Dendritic cell treated with granulocyte-macrophage colony-stimulating factor and Interleukin-4, amounts not matched to agents 40 ng/mL and 50 ng/mL, for 4 days (primary cell): Measurements from ENCODE around the gene CLGN.
"Not testable (repeated sequence)": the region's sequence is repeated elsewhere in the genome, so short reads cannot be mapped to it uniquely, and the experiment has no call there.

Experiments used
- H3K27ac Mint-ChIP-seq: one replicate; pipeline ENCODE4 v1.8.0; 2022; ENCODE audit warnings: mild to moderate bottlenecking, mixed read lengths
- H3K27me3 Mint-ChIP-seq: one replicate; pipeline ENCODE4 v1.8.0; 2022; ENCODE audit warnings: mild to moderate bottlenecking, mixed read lengths
- H3K36me3 Mint-ChIP-seq: one replicate; pipeline ENCODE4 v1.8.0; 2022; ENCODE audit warnings: low read depth, mixed read lengths
- H3K4me1 Mint-ChIP-seq: one replicate; pipeline ENCODE4 v1.8.0; 2022; ENCODE audit warnings: low read depth, mixed read lengths
- H3K4me3 Mint-ChIP-seq: one replicate; pipeline ENCODE4 v1.8.0; 2022; ENCODE audit warnings: mild to moderate bottlenecking, moderate library complexity, mixed read lengths
- H3K9me3 Mint-ChIP-seq: one replicate; pipeline ENCODE4 v1.8.0; 2022; ENCODE audit warnings: mixed read lengths
- intact Hi-C: fragments of 100-400 bp; cut with micrococcal nuclease; formaldehyde crosslinking; loops from one replicate; pipeline ENCODE4 v1.15.0; 2022

Gene CLGN

GRCh38 chr4:140427106-140427918 is at the start of gene CLGN:
TSS of gene CLGN (minus strand) at chr4:140427648. CDS start at chr4:140413078, 14,570 bp downstream.
- no peak within 1 kb of the TSS for H3K27ac Mint-ChIP-seq
- H3K4me3 Mint-ChIP-seq, result peak within 1 kb of the TSS; percentile 89
- H3K36me3 Mint-ChIP-seq, result no peaks in the 10 kb centered on the region
- H3K9me3 Mint-ChIP-seq, result no peaks in the 10 kb centered on the region
- H3K4me1 Mint-ChIP-seq, result peaks cover 11% of the 10 kb centered on the region
- peaks cover 12% of the 10 kb centered on the region for H3K27me3 Mint-ChIP-seq
- intact Hi-C loops, result no loop called here

GRCh38 chr4:140472156-140472555 is 44.7 kb upstream of the CLGN start:
- intact Hi-C loops, result no loop called here
- H3K36me3 Mint-ChIP-seq, result no peaks in the 10 kb centered on the region

GRCh38 chr4:140469791-140470733 is 42.6 kb upstream of the CLGN start:
- H3K27ac Mint-ChIP-seq, result no peak overlapping the region
- H3K4me1 Mint-ChIP-seq, result peaks cover 5% of the 10 kb centered on the region
- H3K36me3 Mint-ChIP-seq, result no peaks in the 10 kb centered on the region
- peaks cover 8% of the 10 kb centered on the region for H3K27me3 Mint-ChIP-seq
- intact Hi-C loops, result no loop called here
- H3K9me3 Mint-ChIP-seq, result no peaks in the 10 kb centered on the region
- no peak overlapping the region for H3K4me3 Mint-ChIP-seq

More at GRCh38 chr4:140472156-140472555, 44.7 kb upstream of the CLGN start:
- Mint-ChIP-seq H3K4me1 (no peaks in the 10 kb centered on the region), H3K27me3 (peaks cover 8% of the 10 kb centered on the region), H3K27ac (no peak overlapping the region), H3K4me3 (no peak overlapping the region), H3K9me3 (no peaks in the 10 kb centered on the region)

GRCh38 chr4:140466146-140466545 is 38.7 kb upstream of the CLGN start:
- no peaks in the 10 kb centered on the region for H3K36me3 Mint-ChIP-seq
- H3K4me1 Mint-ChIP-seq, result peaks cover 5% of the 10 kb centered on the region
- H3K9me3 Mint-ChIP-seq, result no peaks in the 10 kb centered on the region
- no peak overlapping the region for H3K27ac Mint-ChIP-seq
- H3K27me3 Mint-ChIP-seq, result peaks cover 8% of the 10 kb centered on the region
- no peak overlapping the region for H3K4me3 Mint-ChIP-seq
- intact Hi-C loops, result no loop called here

GRCh38 chr4:140463614-140464013 is 36.2 kb upstream of the CLGN start:
- no peak overlapping the region for H3K4me3 Mint-ChIP-seq
- peaks cover 5% of the 10 kb centered on the region for H3K4me1 Mint-ChIP-seq
- intact Hi-C loops, result no loop called here
- no peak overlapping the region for H3K27ac Mint-ChIP-seq
- H3K9me3 Mint-ChIP-seq, result no peaks in the 10 kb centered on the region
- no peaks in the 10 kb centered on the region for H3K36me3 Mint-ChIP-seq
- no peaks in the 10 kb centered on the region for H3K27me3 Mint-ChIP-seq

GRCh38 chr4:140463182-140463581 is 35.7 kb upstream of the CLGN start:
- Mint-ChIP-seq H3K4me3 (no peak overlapping the region), H3K27me3 (no peaks in the 10 kb centered on the region), H3K9me3 (no peaks in the 10 kb centered on the region), H3K36me3 (no peaks in the 10 kb centered on the region), H3K4me1 (peaks cover 5% of the 10 kb centered on the region), H3K27ac (no peak overlapping the region)
- intact Hi-C loops, result no loop called here

- Mint-ChIP-seq H3K4me3 (no peak overlapping the region), H3K9me3 (no peaks in the 10 kb centered on the region), H3K36me3 (no peaks in the 10 kb centered on the region), H3K27me3 (peaks cover 1% of the 10 kb centered on the region), H3K4me1 (no peaks in the 10 kb centered on the region), H3K27ac (no peak overlapping the region)
- intact Hi-C loops, result no loop called here
These were observed 22.9 kb upstream of the CLGN start for GRCh38 chr4:140450352-140450751.

GRCh38 chr4:140448830-140449229 is 21.4 kb upstream of the CLGN start:
- Mint-ChIP-seq H3K4me3 (no peak overlapping the region), H3K36me3 (no peaks in the 10 kb centered on the region), H3K4me1 (no peaks in the 10 kb centered on the region), H3K27me3 (peaks cover 1% of the 10 kb centered on the region), H3K9me3 (no peaks in the 10 kb centered on the region), H3K27ac (no peak overlapping the region)
- intact Hi-C loops, result no loop called here

GRCh38 chr4:140448162-140448561 is 20.7 kb upstream of the CLGN start:
- no peaks in the 10 kb centered on the region for H3K9me3 Mint-ChIP-seq
- intact Hi-C loops, result no loop called here
- H3K4me3 Mint-ChIP-seq, result no peak overlapping the region
- no peak overlapping the region for H3K27ac Mint-ChIP-seq
- H3K36me3 Mint-ChIP-seq, result no peaks in the 10 kb centered on the region
- peaks cover 1% of the 10 kb centered on the region for H3K27me3 Mint-ChIP-seq
- no peaks in the 10 kb centered on the region for H3K4me1 Mint-ChIP-seq

- H3K27ac Mint-ChIP-seq, H3K36me3 Mint-ChIP-seq, H3K27me3 Mint-ChIP-seq, H3K4me3 Mint-ChIP-seq, intact Hi-C loops, H3K9me3 Mint-ChIP-seq, H3K4me1 Mint-ChIP-seq: not testable (repeated sequence)
These were observed 16.9 kb upstream of the CLGN start for GRCh38 chr4:140444347-140444746.

- intact Hi-C loops, result no loop called here
- no peak overlapping the region for H3K27ac Mint-ChIP-seq
- no peaks in the 10 kb centered on the region for H3K4me1 Mint-ChIP-seq
- no peaks in the 10 kb centered on the region for H3K9me3 Mint-ChIP-seq
- peaks cover 1% of the 10 kb centered on the region for H3K27me3 Mint-ChIP-seq
- H3K36me3 Mint-ChIP-seq, result no peaks in the 10 kb centered on the region
- H3K4me3 Mint-ChIP-seq, result no peak overlapping the region
These were observed 12.2 kb upstream of the CLGN start for GRCh38 chr4:140439644-140440142.

GRCh38 chr4:140427919-140428471 is 547 bp upstream of the CLGN start:
- intact Hi-C loops, result no loop called here
- H3K27ac Mint-ChIP-seq, result no peak overlapping the region
- H3K9me3 Mint-ChIP-seq, result no peaks in the 10 kb centered on the region
- H3K4me3 Mint-ChIP-seq, result peak overlapping the region; percentile 89
- no peaks in the 10 kb centered on the region for H3K36me3 Mint-ChIP-seq
- peaks cover 11% of the 10 kb centered on the region for H3K4me1 Mint-ChIP-seq
- peaks cover 12% of the 10 kb centered on the region for H3K27me3 Mint-ChIP-seq

- Mint-ChIP-seq H3K36me3 (no peaks in the 10 kb centered on the region), H3K4me3 (peak overlapping the region; percentile 89), H3K4me1 (peaks cover 11% of the 10 kb centered on the region), H3K27me3 (peaks cover 12% of the 10 kb centered on the region), H3K9me3 (no peaks in the 10 kb centered on the region), H3K27ac (no peak overlapping the region)
- intact Hi-C loops, result no loop called here
These were observed 790 bp downstream of the CLGN start for GRCh38 chr4:140426610-140427105.

- intact Hi-C loops, result no loop called here
- Mint-ChIP-seq H3K9me3 (no peaks in the 10 kb centered on the region), H3K36me3 (no peaks in the 10 kb centered on the region), H3K27ac (no peak overlapping the region), H3K4me1 (peaks cover 11% of the 10 kb centered on the region), H3K4me3 (no peak overlapping the region), H3K27me3 (peaks cover 12% of the 10 kb centered on the region)
These were observed 4.3 kb downstream of the CLGN start for GRCh38 chr4:140423106-140423505.
